IMR-90 (cell line): ENCODE results near the gene KMT5C. TPM values are rescaled to one million over a fixed set of nuclear protein-coding genes. Genes with fewer than 3 reads are reported as not detected.
A peak's percentile ranks its signal among the peaks of the same experiment; 100 is the strongest.

Source experiments
- ATAC-seq: fragments of 200-7000 bp; cut with Tn5 transposase; 2 replicates; pipeline ENCODE4 v1.9.1; 2020; ENCODE audit warnings: low read depth, mild to moderate bottlenecking, moderate library complexity
- BruUV-seq: library from RNA; stranded (reverse); fragments of 400-500 nt; replicated peaks from 2 replicates; lab custom pipeline; 2021; lab: Mats Ljungman, UMichigan
- CTCF ChIA-PET: fragments of 300-600 bp; formaldehyde crosslinking; extraction: SDS; loops from one replicate; lab custom pipeline; 2021; ENCODE audit warnings: antibody characterized with exemption; lab: Yijun Ruan, JAX
- POLR2A ChIA-PET: fragments of 300-600 bp; sonication (Branson Sonifier 250); formaldehyde crosslinking; loops from one replicate; lab custom pipeline; 2022; ENCODE audit warnings: antibody characterized with exemption; ENCODE audit not compliant: unreplicated experiment; lab: Charles Lee
- DNase-seq: peaks from one replicate; pipeline ENCODE4 v3.0.0; 2013
- H2AFZ ChIP-seq: replicated peaks from 2 replicates; pipeline ENCODE3; 2013; ENCODE audit warnings: low read length, mild to moderate bottlenecking; ENCODE audit not compliant: poor library complexity
- H2AK5ac ChIP-seq: 2 replicates; pipeline ENCODE4 v1.6.1; 2013; ENCODE audit warnings: low read depth, low read length, inconsistent platforms
- H2AK9ac ChIP-seq: replicated peaks from 2 replicates; pipeline ENCODE3; 2013; ENCODE audit warnings: mild to moderate bottlenecking, low read depth, low read length, moderate library complexity; ENCODE audit not compliant: poor library complexity
- H2BK120ac ChIP-seq: 2 replicates; pipeline ENCODE4 v1.6.1; 2013; ENCODE audit warnings: low read depth, low read length, inconsistent platforms
- H2BK15ac ChIP-seq: 3 replicates; pipeline ENCODE4 v1.6.1; 2013; ENCODE audit warnings: low read depth, low read length, inconsistent platforms
- H2BK20ac ChIP-seq: 2 replicates; pipeline ENCODE4 v1.6.1; 2013; ENCODE audit warnings: low read depth, mild to moderate bottlenecking, inconsistent platforms, low read length, moderate library complexity
- H2BK5ac ChIP-seq: 2 replicates; pipeline ENCODE4 v1.6.1; 2013; ENCODE audit warnings: mild to moderate bottlenecking, low read depth, low read length, inconsistent platforms; ENCODE audit not compliant: poor library complexity, severe bottlenecking
- H3K14ac ChIP-seq: replicated peaks from 2 replicates; pipeline ENCODE4 v1.6.1; 2013; ENCODE audit warnings: low read depth, low read length, inconsistent platforms
- H3K18ac ChIP-seq: 2 replicates; pipeline ENCODE4 v1.6.1; 2013; ENCODE audit warnings: low read depth, low read length, control low read depth
- H3K23ac ChIP-seq: 2 replicates; pipeline ENCODE4 v1.6.1; 2013; ENCODE audit warnings: low read depth, low read length, inconsistent platforms
- H3K27ac ChIP-seq: 2 replicates; pipeline ENCODE4 v1.5.1; 2013; ENCODE audit warnings: mild to moderate bottlenecking, control low read depth, low read length; ENCODE audit not compliant: insufficient read depth
- H3K27me3 ChIP-seq: 2 replicates; pipeline ENCODE4 v1.6.1; 2013; ENCODE audit warnings: low read length; ENCODE audit not compliant: control insufficient read depth, insufficient read depth
- H3K36me3 ChIP-seq: 2 replicates; pipeline ENCODE4 v1.6.1; 2013; ENCODE audit warnings: low read length, mixed read lengths; ENCODE audit not compliant: control insufficient read depth, insufficient read depth
- H3K4ac ChIP-seq: 2 replicates; pipeline ENCODE4 v1.6.1; 2013; ENCODE audit warnings: low read depth, low read length, inconsistent platforms
- H3K4me1 ChIP-seq: 2 replicates; pipeline ENCODE4 v1.6.1; 2013; ENCODE audit warnings: low read length, mixed read lengths; ENCODE audit not compliant: control insufficient read depth, insufficient read depth
- H3K4me2 ChIP-seq: 2 replicates; pipeline ENCODE4 v1.6.1; 2013; ENCODE audit warnings: low read depth, mild to moderate bottlenecking, control low read depth, low read length, moderate library complexity
- H3K4me3 ChIP-seq: 2 replicates; pipeline ENCODE4 v1.5.1; 2013; ENCODE audit warnings: low read depth, mild to moderate bottlenecking, control low read depth, low read length, moderate library complexity; ENCODE audit not compliant: insufficient read depth
- H3K56ac ChIP-seq: 2 replicates; pipeline ENCODE4 v1.6.1; 2013; ENCODE audit warnings: low read length, inconsistent platforms; ENCODE audit not compliant: insufficient read depth; ENCODE audit errors: extremely low read depth
- H3K79me1 ChIP-seq, 2 experiments: 2 replicates each; pipeline ENCODE4 v1.6.1; 2013; ENCODE audit warnings: low read length in 2 of 2, inconsistent platforms in 1 of 2, low read depth in 1 of 2
- H3K9ac ChIP-seq: 2 replicates; pipeline ENCODE4 v1.6.1; 2013; ENCODE audit warnings: low read depth, low read length, control low read depth
- H3K9me1 ChIP-seq: 2 replicates; pipeline ENCODE4 v1.6.1; 2013; ENCODE audit warnings: low read length, inconsistent platforms; ENCODE audit not compliant: insufficient read depth
- H3K9me3 ChIP-seq: 2 replicates; pipeline ENCODE4 v1.6.1; 2013; ENCODE audit warnings: low read length; ENCODE audit not compliant: control insufficient read depth, insufficient read depth
- H4K20me1 ChIP-seq: 2 replicates; pipeline ENCODE4 v1.6.1; 2013; ENCODE audit warnings: low read length, inconsistent platforms; ENCODE audit not compliant: insufficient read depth
- H4K5ac ChIP-seq: 2 replicates; pipeline ENCODE4 v1.6.1; 2013; ENCODE audit warnings: mild to moderate bottlenecking, low read depth, low read length, control low read depth
- H4K8ac ChIP-seq, 2 experiments: 2 replicates each; pipeline ENCODE4 v1.6.1; 2013; ENCODE audit warnings: low read depth in 2 of 2, low read length in 2 of 2, control low read depth in 1 of 2, inconsistent platforms in 1 of 2
- H4K91ac ChIP-seq: 2 replicates; pipeline ENCODE4 v1.6.1; 2013; ENCODE audit warnings: low read depth, low read length, inconsistent platforms; ENCODE audit not compliant: insufficient read depth
- BHLHE40 ChIP-seq: fragments of 150-350 bp; IDR thresholded peaks from 2 replicates; pipeline ENCODE4 v1.6.1; 2016; ENCODE audit warnings: mild to moderate bottlenecking, low read depth, low read length
- CEBPB ChIP-seq: IDR thresholded peaks from 2 replicates; pipeline ENCODE4 v1.6.1; 2012; ENCODE audit warnings: low read depth, low read length, improper control_type of control experiment
- CHD1 ChIP-seq: IDR thresholded peaks from 2 replicates; pipeline ENCODE4 v1.6.1; 2012; ENCODE audit warnings: low read depth, low read length, improper control_type of control experiment
- FOS ChIP-seq: fragments of 150-350 bp; IDR thresholded peaks from 2 replicates; pipeline ENCODE4 v1.6.1; 2016; ENCODE audit warnings: low read depth, low read length
- MAFK ChIP-seq: IDR thresholded peaks from 2 replicates; pipeline ENCODE4 v1.6.1; 2012; ENCODE audit warnings: low read depth, low read length, improper control_type of control experiment
- MAZ ChIP-seq: IDR thresholded peaks from 2 replicates; pipeline ENCODE4 v1.6.1; 2012; ENCODE audit warnings: low read depth, mild to moderate bottlenecking, low read length, improper control_type of control experiment, moderate library complexity, borderline replicate concordance
- MXI1 ChIP-seq: IDR thresholded peaks from 2 replicates; pipeline ENCODE4 v1.6.1; 2012; ENCODE audit warnings: low read depth, mild to moderate bottlenecking, low read length, moderate library complexity, borderline replicate concordance
- POLR2A ChIP-seq: IDR thresholded peaks from 2 replicates; pipeline ENCODE4 v1.6.1; 2012; ENCODE audit warnings: mild to moderate bottlenecking, low read depth, low read length
- RAD21 ChIP-seq: IDR thresholded peaks from 2 replicates; pipeline ENCODE4 v1.6.1; 2012; ENCODE audit warnings: low read length, improper control_type of control experiment
- RCOR1 ChIP-seq: IDR thresholded peaks from 2 replicates; pipeline ENCODE4 v1.6.1; 2012; ENCODE audit warnings: mild to moderate bottlenecking, low read length, improper control_type of control experiment; ENCODE audit not compliant: insufficient replicate concordance
- RFX5 ChIP-seq: IDR thresholded peaks from 2 replicates; pipeline ENCODE4 v1.8.0; 2012; ENCODE audit warnings: low read depth, mild to moderate bottlenecking, low read length, moderate library complexity
- SMC3 ChIP-seq: fragments of 150-350 bp; IDR thresholded peaks from 2 replicates; pipeline ENCODE4 v1.6.1; 2016; ENCODE audit warnings: low read depth, mild to moderate bottlenecking, antibody characterized with exemption, low read length, moderate library complexity
- WGBS, 2 experiments: methylation state at CpG; one replicate each; pipeline versions ENCODE4 v1.1.5 to v1.1.7; 2013; ENCODE audit warnings: missing lambda C conversion rate in 2 of 2; ENCODE audit not compliant: insufficient read length in 1 of 2; ENCODE audit errors: extremely low coverage in 2 of 2; 5-methylcytosine and 5-hydroxymethylcytosine counted together
- dilution Hi-C: fragments of 300-500 bp; cut with HindIII; formaldehyde crosslinking; loops from one replicate; pipeline ENCODE4 v1.14.3; 2018; ENCODE audit warnings: low sequenced_read_pairs; ENCODE audit not compliant: unreplicated experiment
- in situ Hi-C: fragments of 300-500 bp; cut with MboI; formaldehyde crosslinking; loops from 3 replicates; pipeline ENCODE4 v1.14.3; 2019; ENCODE audit warnings: low sequenced_read_pairs, inconsistent platforms, mixed read lengths
- intact Hi-C: fragments of 100-400 bp; cut with micrococcal nuclease; formaldehyde crosslinking; loops from 2 replicates; pipeline ENCODE4 v1.10.0; 2022
- polyA plus RNA-seq, 3 experiments: library from polyadenylated mRNA; depleted of rRNA; stranded (reverse); fragments of >200 nt; gene quantifications; 2 replicates each; pipeline ENCODE4 v1.2.3, GENCODE V29; 2012; ENCODE audit warnings: low replicate concordance in 1 of 3
- total RNA-seq: library from RNA; depleted of rRNA; stranded (reverse); fragments of >200 nt; gene quantifications from 2 replicates; pipeline ENCODE4 v1.2.3, GENCODE V29; 2012
- TF ChIP-seq, protein P1 (sequence below): conservative IDR thresholded peaks from 2 replicates; pipeline ENCODE4 v1.5.1; 2012; ENCODE audit warnings: mild to moderate bottlenecking, low read depth, low read length, improper control_type of control experiment
- TF ChIP-seq, protein P2 (sequence below): fragments of 150-350 bp; IDR thresholded peaks from 2 replicates; pipeline ENCODE4 v1.6.1; 2017; ENCODE audit warnings: mild to moderate bottlenecking, antibody characterized with exemption, low read length, low read depth
- TF ChIP-seq, protein P3 (sequence below): fragments of 150-350 bp; IDR thresholded peaks from 2 replicates; pipeline ENCODE4 v1.6.1; 2016; ENCODE audit warnings: low read depth, mild to moderate bottlenecking, low read length, moderate library complexity, borderline replicate concordance

KMT5C gene
- total and polyA plus RNA-seq, 2 of the 4 experiments (the other 2 are of a cell fraction), result 1.8 to 5.9 TPM

DNA sequence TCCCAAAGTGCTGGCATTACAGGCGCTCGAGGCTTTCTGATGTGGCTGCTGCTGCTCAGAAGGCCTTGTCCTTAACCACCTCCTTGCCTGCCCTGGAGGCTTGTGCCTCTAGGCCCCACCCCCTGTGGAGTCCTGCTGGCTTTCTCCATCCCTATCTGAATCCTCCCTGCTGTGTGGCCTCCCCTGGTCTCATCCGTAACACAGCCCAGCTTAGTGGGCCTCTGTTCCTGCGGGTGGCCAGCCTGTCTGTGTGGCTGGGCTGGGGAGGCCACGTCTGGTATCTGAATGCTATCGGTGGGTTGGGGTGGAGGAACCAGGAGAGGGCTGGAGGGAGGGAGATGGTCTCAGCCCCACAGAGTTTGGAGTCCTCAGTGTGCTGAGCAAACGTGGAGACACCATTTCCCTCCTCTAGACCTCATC lies 50.8 kb downstream of the KMT5C start:
- H3K27me3 ChIP-seq, result no peaks in the 10 kb centered on the region
- H2AK5ac ChIP-seq, result no peak overlapping the region
- H3K14ac ChIP-seq, result no peak overlapping the region
- H4K91ac ChIP-seq, result no peak overlapping the region
- H2AFZ ChIP-seq, result no peak overlapping the region
- H3K56ac ChIP-seq, result no peak overlapping the region
- H3K4ac ChIP-seq, result no peak overlapping the region
- H3K36me3 ChIP-seq, result peaks cover 48% of the 10 kb centered on the region
- peaks cover 19 to 63% of the 10 kb centered on the region in 2 experiments for H3K79me1 ChIP-seq
- no TSS peak for BruUV-seq
- H3K4me1 ChIP-seq, result peaks cover 36% of the 10 kb centered on the region
- DNase-seq, result no peak
- H2BK15ac ChIP-seq, result no peak overlapping the region
- H4K20me1 ChIP-seq, result peaks cover 75% of the 10 kb centered on the region
- POLR2A ChIA-PET, result interaction anchor here (0.5 to 1.3 kb wide), 2 partner anchors 17 to 23 kb away, joined by 3 read pairs; no protein-coding TSS in a partner anchor
- peaks cover 31% of the 10 kb centered on the region for H3K9me1 ChIP-seq
- no peak overlapping the region for H2BK5ac ChIP-seq
- H2BK20ac ChIP-seq, result no peak overlapping the region
- in situ Hi-C loops (no loop called here), intact Hi-C loops (no loop called here), dilution Hi-C loops (no loop called here)
- no peaks in the 10 kb centered on the region for H3K9me3 ChIP-seq
- H3K4me3 ChIP-seq, result no peak overlapping the region
- no peak overlapping the region for H3K9ac ChIP-seq
- no peak overlapping the region for H3K27ac ChIP-seq
- H2AK9ac ChIP-seq, result no peak overlapping the region
- 82% methylated on average over 2 of the region's 7 CpGs; no CpG with 5 or more reads in 1 of the 2 experiments for WGBS, 2 experiments
- CTCF ChIA-PET, result no interaction called here
- TF ChIP-seq BHLHE40, result no peak
- TF ChIP-seq, protein P1, sequence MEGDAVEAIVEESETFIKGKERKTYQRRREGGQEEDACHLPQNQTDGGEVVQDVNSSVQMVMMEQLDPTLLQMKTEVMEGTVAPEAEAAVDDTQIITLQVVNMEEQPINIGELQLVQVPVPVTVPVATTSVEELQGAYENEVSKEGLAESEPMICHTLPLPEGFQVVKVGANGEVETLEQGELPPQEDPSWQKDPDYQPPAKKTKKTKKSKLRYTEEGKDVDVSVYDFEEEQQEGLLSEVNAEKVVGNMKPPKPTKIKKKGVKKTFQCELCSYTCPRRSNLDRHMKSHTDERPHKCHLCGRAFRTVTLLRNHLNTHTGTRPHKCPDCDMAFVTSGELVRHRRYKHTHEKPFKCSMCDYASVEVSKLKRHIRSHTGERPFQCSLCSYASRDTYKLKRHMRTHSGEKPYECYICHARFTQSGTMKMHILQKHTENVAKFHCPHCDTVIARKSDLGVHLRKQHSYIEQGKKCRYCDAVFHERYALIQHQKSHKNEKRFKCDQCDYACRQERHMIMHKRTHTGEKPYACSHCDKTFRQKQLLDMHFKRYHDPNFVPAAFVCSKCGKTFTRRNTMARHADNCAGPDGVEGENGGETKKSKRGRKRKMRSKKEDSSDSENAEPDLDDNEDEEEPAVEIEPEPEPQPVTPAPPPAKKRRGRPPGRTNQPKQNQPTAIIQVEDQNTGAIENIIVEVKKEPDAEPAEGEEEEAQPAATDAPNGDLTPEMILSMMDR, result no peak
- no peak for TF ChIP-seq FOS
- no peak for TF ChIP-seq RAD21
- TF ChIP-seq, protein P2, sequence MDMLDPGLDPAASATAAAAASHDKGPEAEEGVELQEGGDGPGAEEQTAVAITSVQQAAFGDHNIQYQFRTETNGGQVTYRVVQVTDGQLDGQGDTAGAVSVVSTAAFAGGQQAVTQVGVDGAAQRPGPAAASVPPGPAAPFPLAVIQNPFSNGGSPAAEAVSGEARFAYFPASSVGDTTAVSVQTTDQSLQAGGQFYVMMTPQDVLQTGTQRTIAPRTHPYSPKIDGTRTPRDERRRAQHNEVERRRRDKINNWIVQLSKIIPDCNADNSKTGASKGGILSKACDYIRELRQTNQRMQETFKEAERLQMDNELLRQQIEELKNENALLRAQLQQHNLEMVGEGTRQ, result no peak
- TF ChIP-seq POLR2A, result no peak; the same call in none of the 2 replicates
- TF ChIP-seq RFX5, result no peak
- no peak for TF ChIP-seq CHD1
- no peak for TF ChIP-seq MAFK
- no peak for TF ChIP-seq CEBPB
- no peak for TF ChIP-seq RCOR1
- no peak for TF ChIP-seq MXI1
- TF ChIP-seq SMC3, result no peak
- no peak for TF ChIP-seq MAZ
- TF ChIP-seq, protein P3, sequence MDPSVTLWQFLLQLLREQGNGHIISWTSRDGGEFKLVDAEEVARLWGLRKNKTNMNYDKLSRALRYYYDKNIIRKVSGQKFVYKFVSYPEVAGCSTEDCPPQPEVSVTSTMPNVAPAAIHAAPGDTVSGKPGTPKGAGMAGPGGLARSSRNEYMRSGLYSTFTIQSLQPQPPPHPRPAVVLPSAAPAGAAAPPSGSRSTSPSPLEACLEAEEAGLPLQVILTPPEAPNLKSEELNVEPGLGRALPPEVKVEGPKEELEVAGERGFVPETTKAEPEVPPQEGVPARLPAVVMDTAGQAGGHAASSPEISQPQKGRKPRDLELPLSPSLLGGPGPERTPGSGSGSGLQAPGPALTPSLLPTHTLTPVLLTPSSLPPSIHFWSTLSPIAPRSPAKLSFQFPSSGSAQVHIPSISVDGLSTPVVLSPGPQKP, result no peak
- H4K5ac ChIP-seq, result no peak overlapping the region
- H3K4me2 ChIP-seq, result no peak overlapping the region
- no peak overlapping the region for H2BK120ac ChIP-seq
- H3K18ac ChIP-seq, result no peak overlapping the region
- H3K23ac ChIP-seq, result peak overlapping the region; percentile 60; the same call in 1 of the 2 replicates
- no peak for ATAC-seq
- peak overlapping the region in 1 of 2 experiments; percentile 14; a peak in 1 of 4 replicates for H4K8ac ChIP-seq
